Measurements from ENCODE around the gene DECR2.
"Not testable (repeated sequence)": the region's sequence is repeated elsewhere in the genome, so short reads cannot be mapped to it uniquely, and the experiment has no call there.

DECR2 gene
- 3.4 to 9.9 (median 5.0) reads per million in 4 experiments for total RNA-seq

- DNase-seq = peak; percentile 98
Measured at GRCh38 chr16:401468-402348, at the start of gene DECR2. TSS of gene DECR2 (plus strand) at chr16:401885. CDS start at chr16:401964, 79 bp downstream.

- DNase-seq = peak; percentile 100
Measured at GRCh38 chr16:352547-353403, 48.9 kb upstream of the DECR2 start, which contains the start of gene AXIN1. TSS of gene AXIN1 (minus strand) at chr16:352723. CDS start at chr16:347025, 5,698 bp downstream.

GRCh38 chr16:353404-354290 is 48.0 kb upstream of the DECR2 start:
- peak; percentile 41 for DNase-seq

GRCh38 chr16:354291-354881 is 47.3 kb upstream of the DECR2 start:
- DNase-seq = no peak

- peak; percentile 24 for DNase-seq
Measured at GRCh38 chr16:354971-355461, 46.7 kb upstream of the DECR2 start.

GRCh38 chr16:356741-357140 is 44.9 kb upstream of the DECR2 start:
- no peak for DNase-seq

GRCh38 chr16:359067-359763 is 42.5 kb upstream of the DECR2 start:
- DNase-seq = no peak

- no peak for DNase-seq
Measured at GRCh38 chr16:359871-360697, 41.6 kb upstream of the DECR2 start.

GRCh38 chr16:360698-361336 is 40.9 kb upstream of the DECR2 start:
- DNase-seq = no peak

GRCh38 chr16:361341-361871 is 40.3 kb upstream of the DECR2 start:
- no peak for DNase-seq

GRCh38 chr16:361872-362701 is 39.6 kb upstream of the DECR2 start:
- DNase-seq = peak; percentile 27

- DNase-seq = not testable (repeated sequence)
Measured at GRCh38 chr16:362702-362999, 39.0 kb upstream of the DECR2 start.

- no peak for DNase-seq
Measured at GRCh38 chr16:363110-363765, 38.4 kb upstream of the DECR2 start.

GRCh38 chr16:363766-364490 is 37.8 kb upstream of the DECR2 start:
- no peak for DNase-seq

- no peak for DNase-seq
Measured at GRCh38 chr16:364595-365491, 36.8 kb upstream of the DECR2 start.

GRCh38 chr16:366476-366875 is 35.2 kb upstream of the DECR2 start:
- DNase-seq = no peak
